Middle frontal gyrus (tissue), 1 donor: ENCODE measurements around the gene CARMIL3.
"Not testable (repeated sequence)": the region's sequence is repeated elsewhere in the genome, so short reads cannot be mapped to it uniquely, and the experiment has no call there.

Experiments
- DNase-seq: peaks from one replicate; pipeline ENCODE4 v3.0.0-alpha.2; 2015; ENCODE audit warnings: low spot score; ENCODE audit errors: extremely low spot score

Gene CARMIL3, protein sequence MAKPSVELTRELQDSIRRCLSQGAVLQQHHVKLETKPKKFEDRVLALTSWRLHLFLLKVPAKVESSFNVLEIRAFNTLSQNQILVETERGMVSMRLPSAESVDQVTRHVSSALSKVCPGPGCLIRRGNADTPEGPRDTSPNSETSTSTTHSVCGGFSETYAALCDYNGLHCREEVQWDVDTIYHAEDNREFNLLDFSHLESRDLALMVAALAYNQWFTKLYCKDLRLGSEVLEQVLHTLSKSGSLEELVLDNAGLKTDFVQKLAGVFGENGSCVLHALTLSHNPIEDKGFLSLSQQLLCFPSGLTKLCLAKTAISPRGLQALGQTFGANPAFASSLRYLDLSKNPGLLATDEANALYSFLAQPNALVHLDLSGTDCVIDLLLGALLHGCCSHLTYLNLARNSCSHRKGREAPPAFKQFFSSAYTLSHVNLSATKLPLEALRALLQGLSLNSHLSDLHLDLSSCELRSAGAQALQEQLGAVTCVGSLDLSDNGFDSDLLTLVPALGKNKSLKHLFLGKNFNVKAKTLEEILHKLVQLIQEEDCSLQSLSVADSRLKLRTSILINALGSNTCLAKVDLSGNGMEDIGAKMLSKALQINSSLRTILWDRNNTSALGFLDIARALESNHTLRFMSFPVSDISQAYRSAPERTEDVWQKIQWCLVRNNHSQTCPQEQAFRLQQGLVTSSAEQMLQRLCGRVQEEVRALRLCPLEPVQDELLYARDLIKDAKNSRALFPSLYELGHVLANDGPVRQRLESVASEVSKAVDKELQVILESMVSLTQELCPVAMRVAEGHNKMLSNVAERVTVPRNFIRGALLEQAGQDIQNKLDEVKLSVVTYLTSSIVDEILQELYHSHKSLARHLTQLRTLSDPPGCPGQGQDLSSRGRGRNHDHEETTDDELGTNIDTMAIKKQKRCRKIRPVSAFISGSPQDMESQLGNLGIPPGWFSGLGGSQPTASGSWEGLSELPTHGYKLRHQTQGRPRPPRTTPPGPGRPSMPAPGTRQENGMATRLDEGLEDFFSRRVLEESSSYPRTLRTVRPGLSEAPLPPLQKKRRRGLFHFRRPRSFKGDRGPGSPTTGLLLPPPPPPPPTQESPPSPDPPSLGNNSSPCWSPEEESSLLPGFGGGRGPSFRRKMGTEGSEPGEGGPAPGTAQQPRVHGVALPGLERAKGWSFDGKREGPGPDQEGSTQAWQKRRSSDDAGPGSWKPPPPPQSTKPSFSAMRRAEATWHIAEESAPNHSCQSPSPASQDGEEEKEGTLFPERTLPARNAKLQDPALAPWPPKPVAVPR (N-terminal part only)

DNA sequence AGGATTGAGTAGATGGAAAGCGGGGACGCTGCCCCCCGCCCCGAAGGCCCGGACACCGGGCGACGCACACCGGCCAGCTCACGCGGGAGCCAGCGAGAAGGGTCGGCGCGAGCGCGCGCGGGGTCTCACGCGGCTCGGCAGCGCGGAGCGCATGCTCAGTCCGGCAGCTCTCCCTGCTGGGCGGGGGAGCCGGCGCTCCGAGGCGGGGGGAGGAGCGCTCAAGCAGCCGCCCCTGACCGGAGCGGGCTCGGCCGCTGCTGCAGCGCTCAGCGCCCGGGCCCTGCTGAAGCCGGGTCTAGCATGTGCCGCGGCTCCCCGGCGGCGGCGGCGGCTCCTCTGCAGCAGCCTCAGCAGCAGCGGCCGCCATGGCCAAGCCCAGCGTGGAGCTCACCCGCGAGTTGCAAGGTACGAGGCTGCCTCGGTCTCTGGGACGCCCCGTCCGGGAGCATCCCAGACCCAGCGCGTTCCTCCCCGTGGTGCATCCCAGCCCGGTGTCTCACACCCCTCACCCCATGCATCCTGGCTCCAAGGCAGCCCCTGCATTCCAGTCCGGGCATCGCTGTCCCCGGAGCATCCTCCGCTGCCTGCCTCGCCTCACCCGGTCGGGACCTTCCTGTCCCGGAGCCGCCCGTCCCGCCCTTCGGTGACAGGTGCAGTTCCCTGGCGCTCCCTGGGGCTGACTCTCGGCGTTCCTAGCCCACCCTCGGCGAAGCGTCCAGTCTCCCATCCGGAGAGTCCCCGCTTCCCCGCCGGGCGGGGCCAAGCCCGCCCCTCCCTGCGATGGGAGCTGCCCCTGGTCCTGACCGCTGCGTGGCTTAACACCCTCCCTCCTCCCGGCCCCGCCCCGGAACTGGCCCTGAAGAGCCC is at the start of gene CARMIL3:
Gene CARMIL3 (plus strand): TSS at position 221 of the 867 bp plus-strand sequence. CDS start 145 bp downstream, at position 366.
- DNase-seq, result peak; percentile 51

DNA sequence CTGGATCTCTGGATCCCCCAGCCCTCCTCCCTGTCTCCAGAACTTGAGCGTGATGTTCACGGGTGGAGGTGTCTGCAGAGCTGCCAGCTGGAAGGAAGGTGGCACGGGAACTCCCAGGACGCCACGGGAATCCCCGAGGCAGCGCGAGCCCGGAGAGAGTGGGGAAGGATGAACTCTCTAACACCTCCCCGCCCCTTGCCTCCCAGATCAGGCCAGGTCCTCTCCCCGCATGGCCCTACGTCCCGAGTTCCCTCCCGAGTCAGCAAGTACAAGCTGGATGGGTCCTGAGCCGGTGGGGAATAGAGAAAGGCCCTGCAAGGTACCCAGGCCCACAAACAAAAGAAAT is 45.4 kb upstream of the CARMIL3 start:
- DNase-seq, result not testable (repeated sequence)

DNA sequence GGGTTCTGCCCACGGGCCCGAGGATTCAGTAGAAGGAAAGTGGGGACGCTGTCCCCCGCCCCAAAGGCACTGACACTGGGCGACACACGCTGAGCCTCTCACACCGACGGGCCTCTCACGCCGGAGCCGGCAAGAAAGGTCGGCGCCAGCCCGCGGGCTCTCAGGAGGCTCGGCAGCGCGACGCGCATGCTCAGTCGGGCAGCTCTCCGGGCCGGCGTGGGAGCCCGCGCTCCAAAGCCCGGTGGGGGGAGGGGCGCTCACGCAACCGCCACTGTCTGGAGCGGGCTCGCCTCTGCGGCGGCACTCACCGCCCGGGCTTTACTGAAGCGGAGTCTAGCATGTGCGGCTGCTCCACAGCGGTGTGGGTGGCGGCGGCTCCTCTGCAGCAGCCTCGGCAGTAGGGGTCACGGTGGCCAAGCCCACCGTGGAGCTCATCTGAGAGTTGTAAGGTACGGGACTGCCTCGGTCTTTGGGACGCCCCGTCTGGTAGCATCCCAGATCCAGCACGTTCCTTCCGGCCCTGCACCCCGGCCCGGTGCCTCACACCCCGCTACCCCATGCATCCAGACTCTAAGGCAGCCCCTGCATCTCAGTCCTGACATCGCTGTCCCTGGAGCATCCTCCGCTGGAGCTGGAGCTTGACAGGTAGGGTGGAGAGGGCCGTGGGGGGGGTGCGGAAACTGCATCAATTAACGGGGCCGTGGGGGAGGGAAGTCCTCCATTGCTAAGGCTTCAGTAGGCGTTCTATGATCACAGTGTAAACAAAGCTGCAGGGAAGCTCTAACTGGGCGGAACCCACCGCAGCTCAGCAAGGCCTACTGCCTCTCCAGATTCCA is 44.8 kb upstream of the CARMIL3 start:
- DNase-seq, result not testable (repeated sequence)

DNA sequence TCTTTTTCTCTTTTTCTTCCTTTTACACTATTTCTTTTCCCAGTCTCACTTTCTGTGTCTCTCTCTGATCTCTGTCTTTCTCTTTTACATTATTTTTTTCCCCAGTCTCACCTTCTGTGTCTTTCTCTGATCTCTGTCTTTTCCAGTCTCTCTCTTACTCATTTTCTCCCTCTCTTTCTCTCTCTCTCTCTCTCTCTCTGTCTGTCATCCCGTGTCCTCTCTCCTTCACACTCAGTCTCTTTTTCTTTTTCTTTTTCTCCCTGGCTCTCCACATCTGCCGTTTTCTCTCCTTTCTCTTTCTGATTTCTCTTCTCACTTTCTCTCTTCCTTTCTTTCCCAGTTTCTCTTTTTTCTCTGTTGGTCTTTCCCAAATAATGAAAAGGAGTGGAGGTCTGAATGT is 40.8 kb upstream of the CARMIL3 start:
- DNase-seq, result no peak

DNA sequence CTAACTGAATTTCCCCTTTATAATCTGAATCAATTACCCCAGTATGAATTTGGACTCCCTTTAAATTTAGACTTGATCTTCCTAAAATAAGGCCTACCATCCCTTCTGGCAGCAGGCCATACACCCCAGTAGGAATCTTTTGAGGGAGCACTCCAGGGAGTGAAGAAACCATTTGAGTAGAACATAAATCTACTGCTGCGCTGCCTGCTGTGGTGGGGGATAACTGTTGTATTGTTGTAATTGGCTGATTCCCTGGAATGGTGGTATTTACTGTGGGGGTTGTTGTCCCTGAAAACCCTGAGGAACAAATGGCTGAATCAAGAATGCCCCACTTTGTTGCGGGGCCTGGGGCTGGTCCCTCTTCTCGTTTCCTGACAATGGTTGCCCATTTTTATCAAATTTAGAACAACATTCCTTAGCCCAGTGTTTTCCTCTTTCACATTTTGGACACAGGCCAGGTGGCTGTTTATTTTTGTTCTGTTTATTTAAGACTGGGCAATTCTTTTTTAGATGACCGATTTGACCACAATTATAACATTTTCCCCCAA is 39.0 kb upstream of the CARMIL3 start:
- not testable (repeated sequence) for DNase-seq

DNA sequence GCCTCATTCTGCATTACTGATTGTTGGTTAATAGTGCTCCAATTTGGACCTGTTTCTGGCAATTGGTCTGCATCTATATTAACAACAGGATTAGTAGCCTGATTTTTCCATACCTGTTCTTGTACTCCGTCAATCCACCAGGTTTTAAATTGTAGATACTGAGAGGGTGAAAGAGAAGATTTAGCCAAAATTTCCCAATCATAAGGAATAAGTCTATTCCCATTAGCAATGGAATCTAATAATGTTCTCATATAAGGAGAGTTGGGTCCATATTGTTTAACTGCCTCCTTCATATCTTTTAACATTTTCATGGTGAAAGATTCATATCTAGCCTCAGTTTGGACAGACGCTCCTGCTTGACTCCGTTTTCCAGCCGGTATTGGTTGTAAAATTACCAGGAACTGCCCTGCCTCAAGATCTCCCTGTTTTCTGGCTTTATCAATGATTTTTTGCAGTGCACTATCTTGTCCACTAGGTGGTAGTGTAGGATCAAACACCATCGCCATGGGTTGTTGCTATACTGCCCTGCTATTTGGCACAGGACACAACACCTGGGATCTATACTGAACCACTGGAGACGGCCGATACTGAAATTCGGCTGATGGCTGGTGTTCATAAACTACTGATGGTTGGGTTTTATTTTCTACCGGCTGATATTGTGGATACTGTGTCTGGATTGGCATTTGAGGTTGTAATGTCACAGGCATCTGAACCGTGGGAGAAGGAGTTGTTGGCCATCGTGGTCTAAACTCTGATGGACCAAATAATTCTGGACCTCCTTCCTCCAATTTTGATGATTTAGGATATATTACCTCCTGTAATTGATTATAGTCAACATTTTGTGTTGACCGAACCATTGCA is 37.9 kb upstream of the CARMIL3 start:
- DNase-seq, result no peak

DNA sequence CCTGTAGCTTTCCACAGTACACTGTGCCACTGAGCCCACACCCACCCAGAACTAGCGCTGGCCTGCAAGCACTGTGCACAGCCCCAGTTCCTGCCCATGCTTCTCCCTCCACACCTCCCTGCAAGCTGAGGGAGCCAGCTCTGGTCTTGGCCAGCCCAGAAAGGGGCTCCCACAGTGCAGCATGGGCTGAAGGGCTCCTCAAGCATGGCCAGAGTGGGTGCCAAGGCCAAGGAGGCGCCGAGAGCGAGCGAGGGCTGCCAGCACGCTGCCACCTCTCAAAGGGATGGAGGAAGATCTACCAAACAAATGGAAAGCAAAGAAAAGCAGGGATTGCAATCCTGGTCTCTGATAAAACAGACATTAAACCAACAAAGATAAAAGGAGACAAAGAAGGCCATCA is 36.1 kb upstream of the CARMIL3 start:
- DNase-seq, result not testable (repeated sequence)

DNA sequence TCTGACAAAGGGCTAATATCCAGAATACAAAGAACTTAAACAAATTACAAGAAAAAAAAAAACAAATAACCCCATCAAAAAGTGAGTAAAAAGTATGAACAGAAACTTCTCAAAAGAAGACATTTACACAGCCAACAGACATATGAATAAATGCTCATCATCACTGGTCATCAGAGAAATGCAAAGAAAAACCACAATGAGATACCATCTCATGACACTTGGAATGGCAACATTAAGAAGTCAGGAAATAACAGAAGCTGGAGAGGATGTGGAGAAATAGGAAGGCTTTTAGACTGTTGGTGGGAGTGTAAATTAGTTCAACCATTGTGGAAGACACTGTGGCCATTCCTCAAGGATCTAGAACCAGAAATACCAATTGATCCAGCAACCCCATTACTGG is 32.8 kb upstream of the CARMIL3 start:
- not testable (repeated sequence) for DNase-seq

DNA sequence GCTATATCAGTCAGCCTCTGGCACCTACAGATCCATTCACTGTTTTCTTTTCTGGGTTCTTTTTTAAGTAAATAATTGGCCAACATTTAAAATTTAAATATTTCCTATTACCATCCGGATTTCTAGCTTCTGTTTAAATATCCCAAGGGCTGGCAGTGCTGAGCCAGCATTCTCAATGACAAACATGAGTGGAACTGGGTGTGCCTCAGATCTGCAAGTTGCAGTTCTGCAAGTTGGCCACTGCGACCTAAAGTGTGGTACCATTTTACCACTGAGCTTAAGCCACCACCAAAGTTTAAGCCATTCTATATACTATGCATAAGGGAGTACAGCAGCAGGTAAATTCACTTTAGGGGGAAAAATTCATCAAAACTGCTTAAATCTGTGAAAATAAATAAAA is 31.9 kb upstream of the CARMIL3 start:
- not testable (repeated sequence) for DNase-seq

DNA sequence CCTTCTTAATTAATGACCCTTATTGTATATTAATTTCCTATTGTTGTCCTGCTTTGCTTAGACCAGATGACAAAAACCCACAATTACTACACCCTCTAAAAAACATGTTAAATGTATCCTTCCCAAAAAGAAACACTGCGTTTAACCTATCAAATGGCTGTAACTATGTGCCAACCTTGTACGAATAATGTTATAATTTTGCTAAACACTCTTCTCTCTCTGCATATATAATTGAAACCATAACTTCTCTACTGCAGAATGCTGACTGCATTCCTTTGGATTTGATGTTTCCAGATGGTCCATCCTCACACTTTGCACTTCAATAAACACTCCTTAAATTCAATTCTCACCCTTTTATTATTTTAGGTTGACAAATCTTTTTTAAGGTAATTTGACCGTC is 31.3 kb upstream of the CARMIL3 start:
- DNase-seq, result not testable (repeated sequence)

DNA sequence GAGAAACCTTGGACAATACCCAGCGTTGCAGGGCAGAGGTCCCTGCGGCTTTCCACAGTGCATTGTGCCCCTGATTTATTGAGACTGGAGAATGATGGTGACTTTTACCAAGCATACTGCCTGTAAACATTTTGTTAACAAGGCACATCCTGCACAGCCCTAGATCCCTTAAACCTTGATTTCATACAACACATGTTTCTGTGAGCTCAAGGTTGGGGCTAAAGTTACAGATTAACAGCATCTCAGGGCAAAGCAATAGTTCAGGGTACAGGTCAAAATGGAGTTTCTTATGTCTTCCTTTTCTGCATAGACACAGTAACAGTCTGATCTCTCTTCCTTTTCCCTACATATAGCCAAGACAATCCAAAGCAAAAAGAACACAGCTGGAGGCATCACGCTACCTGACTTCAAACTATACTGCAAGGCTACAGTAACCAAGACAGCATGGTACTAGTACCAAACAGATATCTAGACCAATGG is 26.8 kb upstream of the CARMIL3 start:
- DNase-seq, result not testable (repeated sequence)

DNA sequence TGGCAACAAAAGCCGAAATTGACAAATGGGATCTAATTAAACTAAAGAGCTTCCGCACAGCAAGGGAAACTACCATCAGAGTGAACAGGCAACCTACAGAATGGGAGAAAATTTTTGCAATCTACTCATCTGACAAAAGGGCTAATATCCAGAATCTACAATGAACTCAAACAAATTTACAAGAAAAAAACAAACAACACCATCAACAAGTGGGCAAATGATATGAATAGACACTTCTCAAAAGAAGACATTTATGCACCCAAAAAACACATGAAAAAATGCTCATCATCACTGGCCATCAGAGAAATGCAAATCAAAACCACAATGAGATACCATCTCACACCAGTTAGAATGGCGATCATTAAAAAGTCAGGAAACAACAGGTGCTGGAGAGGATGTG is 22.1 kb upstream of the CARMIL3 start:
- not testable (repeated sequence) for DNase-seq

DNA sequence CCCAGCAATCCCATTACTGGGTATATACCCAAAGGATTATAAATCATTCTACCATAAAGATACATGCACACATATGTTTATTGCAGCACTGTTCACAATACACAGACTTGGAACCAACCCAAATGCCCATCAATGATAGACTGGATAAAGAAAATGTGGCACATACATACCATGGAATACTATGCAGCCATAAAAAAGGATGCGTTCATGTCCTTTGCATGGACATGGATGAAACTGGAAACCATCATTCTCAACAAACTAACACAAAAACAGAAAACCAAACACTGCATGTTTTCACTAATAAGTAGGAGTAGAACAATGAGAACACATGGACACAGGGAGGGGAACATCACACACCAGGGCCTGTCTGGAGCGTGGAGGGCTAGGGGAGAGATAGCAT is 20.5 kb upstream of the CARMIL3 start:
- not testable (repeated sequence) for DNase-seq

DNA sequence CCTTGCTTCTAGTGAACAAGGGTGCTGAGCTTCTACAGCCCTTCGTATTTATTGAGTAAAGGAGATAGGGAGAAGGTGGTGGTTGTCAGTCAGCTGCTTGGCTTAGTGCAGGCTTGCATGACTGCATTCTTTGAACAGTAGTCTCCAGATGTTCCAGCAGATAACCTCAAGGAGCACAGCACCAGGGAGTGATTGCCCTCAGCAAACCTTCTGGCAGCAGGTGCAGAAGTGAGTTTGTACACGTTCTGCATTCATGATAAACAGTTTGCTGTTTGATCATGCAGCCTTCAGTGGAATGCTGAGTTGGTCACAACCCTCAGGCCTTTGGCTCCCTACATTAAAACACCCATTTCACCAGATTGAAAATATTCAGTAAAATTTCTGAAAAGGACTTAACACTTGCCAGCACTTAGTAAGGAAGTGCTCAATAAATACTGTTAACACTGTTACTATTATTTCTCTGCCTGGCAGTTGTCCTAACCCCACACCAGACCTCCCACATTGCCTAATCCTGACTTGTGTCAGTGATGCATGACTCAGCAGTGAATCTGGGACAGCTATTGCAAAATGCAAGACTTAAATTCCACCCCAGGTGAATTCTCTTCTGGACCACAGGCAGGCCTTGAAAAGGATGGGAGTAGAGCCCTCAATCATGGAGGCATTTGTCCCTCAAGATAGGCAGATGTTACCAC is 18.9 kb upstream of the CARMIL3 start:
- DNase-seq, result no peak

DNA sequence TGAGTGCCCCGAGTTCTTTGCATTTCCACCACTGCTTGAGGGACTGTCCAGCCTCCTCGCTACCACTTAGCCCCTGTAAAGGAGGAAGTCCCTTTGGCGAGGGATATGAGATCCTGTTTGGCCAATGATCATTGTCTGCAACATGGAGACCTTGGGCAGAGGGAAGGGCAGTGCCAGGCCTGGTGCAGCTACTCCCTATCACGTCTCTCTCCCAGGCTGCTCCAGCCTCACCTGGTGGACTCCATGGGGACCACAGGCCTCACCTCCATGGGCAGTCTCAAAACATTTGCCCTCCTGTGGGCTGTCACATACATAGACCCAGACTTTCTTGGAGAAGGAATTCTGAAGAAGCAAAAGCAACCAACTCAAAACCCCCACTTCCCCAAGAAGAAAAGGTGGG is 16.0 kb upstream of the CARMIL3 start:
- not testable (repeated sequence) for DNase-seq

DNA sequence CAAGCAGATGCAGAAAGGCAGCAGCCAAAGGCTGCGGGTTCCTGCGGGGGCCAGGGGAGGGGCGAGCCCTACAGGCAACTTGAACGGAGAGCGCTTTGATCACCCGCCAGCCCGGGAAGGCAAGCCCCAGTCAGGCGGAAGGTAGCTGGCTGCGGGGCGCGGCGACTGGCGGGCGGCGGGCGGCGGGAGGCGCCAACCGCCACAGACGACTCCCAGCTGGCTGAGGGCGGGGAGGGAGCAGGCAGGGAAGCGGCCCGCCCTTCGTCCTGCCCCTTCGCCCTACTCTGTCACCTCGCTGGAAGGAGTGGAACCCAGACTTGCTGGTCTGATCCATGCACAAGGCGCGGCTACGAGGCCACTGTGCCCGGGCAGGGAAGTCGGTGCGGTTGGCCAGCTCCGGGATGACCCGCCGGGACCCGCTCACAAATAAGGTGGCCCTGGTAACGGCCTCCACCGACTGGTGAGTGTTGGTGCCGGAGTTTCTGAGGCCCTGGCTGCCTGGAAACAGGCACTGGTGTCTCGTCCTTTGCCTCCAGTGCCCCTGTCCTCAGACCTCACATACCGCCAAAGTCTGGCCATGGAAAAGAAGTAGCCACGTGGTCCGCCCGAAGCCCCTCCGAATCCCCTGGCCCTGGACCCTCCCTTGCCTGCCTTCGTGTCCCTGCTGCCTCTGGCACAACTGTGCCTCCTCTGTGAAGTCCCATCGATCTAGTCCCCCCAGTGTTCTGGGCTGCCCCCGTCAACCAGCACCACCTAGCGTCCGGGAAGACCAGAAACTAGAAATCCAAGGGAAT is 15.4 kb upstream of the CARMIL3 start:
- DNase-seq, result peak; percentile 67
